ENCODE measurements around the gene RAB11FIP4.

DNA sequence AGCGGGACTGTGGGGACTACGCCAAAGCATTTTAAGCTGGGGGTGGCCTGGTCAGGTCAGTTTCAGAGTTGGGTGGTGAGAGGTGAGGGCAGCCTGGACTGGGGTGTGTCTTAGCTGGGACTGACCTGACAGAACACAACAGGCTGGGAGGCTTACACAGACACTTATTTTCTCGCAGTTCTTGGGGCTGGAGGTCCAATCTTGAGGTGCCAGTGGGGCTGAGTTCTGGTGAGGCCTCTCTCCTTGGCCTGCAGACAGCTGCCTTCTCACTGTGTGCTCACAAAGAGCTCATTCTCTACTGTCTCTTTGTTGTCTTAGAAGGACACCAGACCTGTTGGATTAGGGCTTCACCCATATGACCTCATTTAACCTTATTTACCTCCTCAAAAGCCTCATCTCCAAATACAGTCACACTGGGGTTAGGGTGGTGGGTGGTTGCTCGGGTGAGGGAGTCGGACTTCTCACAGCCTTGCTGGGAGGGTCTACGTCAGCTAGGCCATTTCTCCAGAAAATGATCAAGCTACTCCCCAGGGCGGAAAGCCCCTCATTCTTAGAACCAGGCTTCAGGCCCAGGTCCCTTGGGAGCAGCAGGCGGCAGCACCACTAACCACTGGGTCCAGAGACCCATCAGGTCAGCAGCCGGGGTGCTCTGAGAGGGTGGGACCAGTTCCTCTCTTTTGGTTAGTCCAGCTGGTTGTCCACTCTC lies 149.3 kb downstream of the RAB11FIP4 start:
- no peak for TF ChIP-seq POLR2AphosphoS5 (IDR thresholded peaks at IDR 0.05; ENCODE audit: insufficient read depth, low read depth, low read length)
- no peak for TF ChIP-seq CTCF (IDR thresholded peaks at IDR 0.05; ENCODE audit: extremely low read depth in 1 of 2, insufficient read depth in 1 of 2, low read depth in 1 of 2, low read length in 2 of 2)
- TF ChIP-seq POLR2A (IDR thresholded peaks at IDR 0.05; ENCODE audit: low read depth, low read length), result no peak
- TF ChIP-seq, protein P1, sequence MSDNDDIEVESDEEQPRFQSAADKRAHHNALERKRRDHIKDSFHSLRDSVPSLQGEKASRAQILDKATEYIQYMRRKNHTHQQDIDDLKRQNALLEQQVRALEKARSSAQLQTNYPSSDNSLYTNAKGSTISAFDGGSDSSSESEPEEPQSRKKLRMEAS (IDR thresholded peaks at IDR 0.05; ENCODE audit: insufficient read depth, insufficient read length), result no peak
- no peak for TF ChIP-seq EZH2 (IDR thresholded peaks at IDR 0.05; ENCODE audit: borderline replicate concordance, low read depth, low read length, severe bottlenecking)
- TF ChIP-seq JUN (IDR thresholded peaks at IDR 0.05; ENCODE audit: borderline replicate concordance, insufficient read depth, insufficient read length, low read depth), result no peak
- TF ChIP-seq GATA2 (IDR thresholded peaks at IDR 0.05; ENCODE audit: insufficient read depth, insufficient read length, low read depth, low read length), result no peak
